GM12872 (cell line): Measurements from ENCODE around the gene ITPRID1.
A peak's percentile ranks its signal among the peaks of the same experiment; 100 is the strongest.

Experiments used
- CTCF ChIP-seq: IDR thresholded peaks from 3 replicates; pipeline ENCODE4 v1.5.1; 2011; ENCODE audit warnings: low read depth, mild to moderate bottlenecking, low read length, moderate library complexity; ENCODE audit not compliant: insufficient read depth

Gene ITPRID1

GRCh38 chr7:31478018-31478417 lies 35.9 kb upstream of the ITPRID1 start:
- no peak for TF ChIP-seq CTCF

- no peak for TF ChIP-seq CTCF
These were observed 35.2 kb upstream of the ITPRID1 start for GRCh38 chr7:31478721-31479120.

- TF ChIP-seq CTCF: no peak
These were observed 26.8 kb upstream of the ITPRID1 start for GRCh38 chr7:31487071-31487470.

GRCh38 chr7:31487476-31487875 lies 26.4 kb upstream of the ITPRID1 start:
- no peak for TF ChIP-seq CTCF

GRCh38 chr7:31488562-31489203 lies 25.2 kb upstream of the ITPRID1 start:
- peak; percentile 90 for TF ChIP-seq CTCF

GRCh38 chr7:31490796-31491314 lies 23.0 kb upstream of the ITPRID1 start:
- no peak for TF ChIP-seq CTCF

- TF ChIP-seq CTCF: no peak
These were observed 21.8 kb upstream of the ITPRID1 start for GRCh38 chr7:31492086-31492485.

GRCh38 chr7:31493714-31494181 lies 20.1 kb upstream of the ITPRID1 start:
- TF ChIP-seq CTCF: no peak
